Mucosa of stomach (tissue), 1 donor: ENCODE data around the gene FBXO38.

Experiments used
- H3K27me3 ChIP-seq: one replicate; pipeline ENCODE4 v1.7.0; 2013; ENCODE audit warnings: mild to moderate bottlenecking, low read length; ENCODE audit not compliant: control insufficient read depth, insufficient read depth
- H3K36me3 ChIP-seq: one replicate; pipeline ENCODE4 v1.7.0; 2013; ENCODE audit warnings: low read length; ENCODE audit not compliant: control insufficient read depth, insufficient read depth
- H3K4me1 ChIP-seq: one replicate; pipeline ENCODE4 v1.7.0; 2013; ENCODE audit warnings: mild to moderate bottlenecking, low read length; ENCODE audit not compliant: control insufficient read depth, insufficient read depth
- H3K4me3 ChIP-seq: one replicate; pipeline ENCODE4 v1.7.0; 2013; ENCODE audit warnings: low read length
- H3K9ac ChIP-seq: one replicate; pipeline ENCODE4 v1.7.0; 2013; ENCODE audit warnings: mild to moderate bottlenecking, low read length, moderate library complexity
- H3K9me3 ChIP-seq: one replicate; pipeline ENCODE4 v1.7.0; 2013; ENCODE audit warnings: mild to moderate bottlenecking, low read length, moderate library complexity; ENCODE audit not compliant: control insufficient read depth
- donor health status: Pancreatic carcinoma.

FBXO38 gene

GRCh38 chr5:148412124-148412523 is 28.4 kb downstream of the FBXO38 start:
- no peak overlapping the region for H3K9ac ChIP-seq
- no peak overlapping the region for H3K4me3 ChIP-seq
- H3K27me3 ChIP-seq: no peaks in the 10 kb centered on the region
- H3K4me1 ChIP-seq: no peaks in the 10 kb centered on the region
- no peaks in the 10 kb centered on the region for H3K9me3 ChIP-seq
- peaks cover 2% of the 10 kb centered on the region for H3K36me3 ChIP-seq

DNA sequence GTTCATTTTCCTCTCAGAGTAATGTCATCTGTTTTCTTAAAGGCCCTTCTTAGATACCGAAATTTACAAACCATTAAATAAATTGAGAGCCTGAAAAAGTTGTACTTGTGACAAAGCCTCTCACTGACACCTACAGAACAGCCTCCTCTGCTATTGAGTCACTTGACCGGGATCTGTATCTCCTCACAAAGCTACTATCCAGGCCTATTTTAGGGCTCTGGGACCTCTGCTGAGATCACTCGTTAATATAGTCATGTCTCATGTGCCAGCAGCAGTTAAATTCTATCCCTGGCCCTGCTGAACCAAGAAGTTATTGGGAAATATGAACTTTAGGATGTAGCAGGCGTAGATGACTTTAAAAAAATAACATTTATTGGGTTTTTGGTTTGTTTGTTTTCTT is 31.1 kb downstream of the FBXO38 start:
- H3K4me1 ChIP-seq: no peaks in the 10 kb centered on the region
- no peaks in the 10 kb centered on the region for H3K27me3 ChIP-seq
- no peak overlapping the region for H3K4me3 ChIP-seq
- H3K36me3 ChIP-seq: peaks cover 4% of the 10 kb centered on the region
- H3K9me3 ChIP-seq: no peaks in the 10 kb centered on the region
- H3K9ac ChIP-seq: no peak overlapping the region

DNA sequence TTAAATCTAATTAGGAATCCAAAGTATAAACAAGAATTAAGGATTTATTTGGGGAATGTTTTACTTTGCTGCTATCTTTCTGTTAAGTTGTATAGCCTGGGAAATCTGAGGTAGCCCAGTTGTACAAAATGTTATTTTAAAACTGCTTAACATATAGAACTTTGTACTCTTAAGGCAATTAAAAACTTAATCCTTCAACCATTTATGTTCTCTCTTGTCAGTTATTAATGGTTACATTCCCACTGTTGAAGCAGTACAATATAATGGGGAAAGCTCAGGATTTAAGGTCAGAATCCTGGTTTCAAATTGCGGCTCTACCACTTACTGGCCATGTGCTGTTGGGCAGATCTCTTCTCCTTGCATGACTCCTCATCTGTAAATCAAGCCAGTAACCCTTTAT is 32.7 kb downstream of the FBXO38 start:
- Histone ChIP-seq H3K27me3 (no peaks in the 10 kb centered on the region), H3K4me1 (no peaks in the 10 kb centered on the region), H3K4me3 (no peak overlapping the region), H3K36me3 (peaks cover 4% of the 10 kb centered on the region), H3K9me3 (no peaks in the 10 kb centered on the region), H3K9ac (no peak overlapping the region)

GRCh38 chr5:148416921-148417320 is 33.2 kb downstream of the FBXO38 start:
- H3K9ac ChIP-seq: no peak overlapping the region
- no peaks in the 10 kb centered on the region for H3K4me1 ChIP-seq
- H3K4me3 ChIP-seq: no peak overlapping the region
- H3K36me3 ChIP-seq: peaks cover 4% of the 10 kb centered on the region
- H3K9me3 ChIP-seq: no peaks in the 10 kb centered on the region
- no peaks in the 10 kb centered on the region for H3K27me3 ChIP-seq

- H3K27me3 ChIP-seq: no peaks in the 10 kb centered on the region
- H3K36me3 ChIP-seq: peaks cover 4% of the 10 kb centered on the region
- H3K9ac ChIP-seq: no peak overlapping the region
- H3K9me3 ChIP-seq: no peaks in the 10 kb centered on the region
- H3K4me3 ChIP-seq: no peak overlapping the region
- no peaks in the 10 kb centered on the region for H3K4me1 ChIP-seq
These were observed 34.8 kb downstream of the FBXO38 start for GRCh38 chr5:148418511-148418910.

DNA sequence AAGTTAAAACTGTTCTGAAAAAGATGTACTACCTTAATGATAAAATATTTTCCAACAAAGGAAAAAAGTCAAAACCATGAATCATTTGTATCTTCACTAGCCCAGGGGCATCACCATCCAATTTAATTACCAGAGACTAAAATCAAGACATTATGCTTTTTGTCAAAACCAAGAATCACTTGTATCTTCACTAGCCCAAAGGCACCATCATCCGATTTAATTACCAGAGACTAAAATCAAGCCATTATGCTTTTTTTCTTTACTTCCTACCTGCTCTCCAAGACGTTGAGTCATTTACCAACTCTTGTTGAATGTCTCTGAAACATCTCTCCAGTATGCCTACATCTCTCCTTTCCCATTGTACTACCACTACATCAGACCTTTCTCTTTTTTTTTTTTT is 37.9 kb downstream of the FBXO38 start:
- H3K4me1 ChIP-seq: no peaks in the 10 kb centered on the region
- H3K27me3 ChIP-seq: no peaks in the 10 kb centered on the region
- peaks cover 9% of the 10 kb centered on the region for H3K36me3 ChIP-seq
- no peak overlapping the region for H3K9ac ChIP-seq
- no peaks in the 10 kb centered on the region for H3K9me3 ChIP-seq
- no peak overlapping the region for H3K4me3 ChIP-seq

DNA sequence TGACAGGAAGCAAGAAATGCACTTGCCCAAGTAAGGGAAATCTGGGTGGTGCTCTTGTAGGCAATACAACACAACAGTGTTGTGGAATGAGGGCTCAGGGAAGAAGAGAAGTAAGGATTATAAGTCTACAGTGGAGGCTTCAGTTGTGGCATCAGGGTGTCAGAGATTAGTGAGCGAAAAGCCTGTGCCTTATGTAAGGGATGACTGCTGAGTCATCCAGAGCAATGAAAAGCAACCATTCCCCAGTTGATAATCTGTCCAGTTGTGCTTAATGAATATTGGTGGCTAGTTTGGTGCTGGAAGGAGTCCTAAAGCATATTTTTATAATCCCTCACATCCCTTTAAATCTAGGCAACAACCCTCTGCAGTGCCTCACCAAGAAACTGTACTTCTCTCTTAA is 42.0 kb downstream of the FBXO38 start:
- Histone ChIP-seq H3K4me1 (no peaks in the 10 kb centered on the region), H3K27me3 (no peaks in the 10 kb centered on the region), H3K4me3 (no peak overlapping the region), H3K36me3 (peaks cover 6% of the 10 kb centered on the region), H3K9ac (no peak overlapping the region), H3K9me3 (no peaks in the 10 kb centered on the region)

- Histone ChIP-seq H3K9ac (no peak overlapping the region), H3K4me3 (no peak overlapping the region), H3K27me3 (no peaks in the 10 kb centered on the region), H3K36me3 (peaks cover 6% of the 10 kb centered on the region), H3K9me3 (no peaks in the 10 kb centered on the region), H3K4me1 (no peaks in the 10 kb centered on the region)
These were observed 42.8 kb downstream of the FBXO38 start for GRCh38 chr5:148426514-148426913.

DNA sequence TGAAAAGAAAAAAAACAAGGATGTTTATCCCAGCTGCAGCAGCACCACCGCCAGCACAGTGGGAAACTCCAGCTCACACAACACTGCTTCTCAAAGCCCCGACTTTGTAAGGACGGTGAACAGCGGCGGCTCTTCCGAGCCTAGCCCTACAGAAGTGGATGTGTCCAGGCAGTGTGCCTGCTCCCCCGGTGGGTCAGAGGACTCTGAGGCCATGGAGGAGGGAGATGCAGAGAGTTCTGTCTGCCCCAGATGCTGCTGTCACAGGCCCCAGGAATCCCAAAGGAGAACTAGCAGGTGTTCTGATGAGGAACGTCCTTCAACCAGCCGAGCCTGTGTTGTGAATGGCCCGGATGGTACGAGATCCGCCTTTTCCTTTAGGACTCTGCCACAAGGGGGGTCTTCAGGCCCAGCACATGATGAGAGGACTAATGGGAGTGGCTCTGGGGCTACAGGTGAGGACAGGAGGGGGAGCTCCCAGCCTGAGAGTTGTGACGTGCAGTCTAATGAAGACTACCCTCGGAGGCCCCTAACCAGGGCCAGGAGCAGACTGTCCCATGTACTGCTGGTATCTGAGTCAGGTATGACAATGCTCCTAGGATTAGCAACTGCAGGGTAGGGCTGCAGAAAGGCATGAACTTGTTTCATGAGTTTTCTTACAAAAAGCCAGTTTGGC is 43.7 kb downstream of the FBXO38 start:
- Histone ChIP-seq H3K4me1 (no peaks in the 10 kb centered on the region), H3K36me3 (peaks cover 6% of the 10 kb centered on the region)

GRCh38 chr5:148428848-148429247 is 45.1 kb downstream of the FBXO38 start:
- H3K9me3 ChIP-seq: no peaks in the 10 kb centered on the region
- no peak overlapping the region for H3K9ac ChIP-seq
- peaks cover 6% of the 10 kb centered on the region for H3K36me3 ChIP-seq
- H3K4me1 ChIP-seq: no peaks in the 10 kb centered on the region
- no peaks in the 10 kb centered on the region for H3K27me3 ChIP-seq
- no peak overlapping the region for H3K4me3 ChIP-seq

More for the DNA sequence above, 43.7 kb downstream of the FBXO38 start:
- Histone ChIP-seq H3K4me3 (no peak overlapping the region), H3K9ac (no peak overlapping the region), H3K27me3 (no peaks in the 10 kb centered on the region), H3K9me3 (no peaks in the 10 kb centered on the region)

DNA sequence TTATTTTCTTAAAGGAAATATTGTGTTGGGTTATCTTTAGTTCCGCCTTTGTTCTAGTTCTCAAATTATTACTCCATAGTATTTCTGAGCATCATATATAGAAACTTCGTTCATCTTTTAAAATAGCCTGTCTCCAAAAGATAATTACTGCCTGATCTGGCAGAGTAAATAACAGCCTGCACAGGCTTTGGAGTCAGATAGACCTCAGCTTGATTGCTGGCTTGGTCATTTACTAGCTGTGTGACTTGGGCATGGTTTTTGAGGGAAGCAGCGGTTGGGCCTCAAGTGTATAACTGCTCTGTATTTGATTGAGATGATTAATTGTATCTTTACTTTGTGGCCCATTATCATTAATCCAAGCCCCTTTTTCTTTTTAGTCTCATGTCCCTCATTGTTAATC is 50.1 kb downstream of the FBXO38 start:
- Histone ChIP-seq H3K9me3 (no peaks in the 10 kb centered on the region), H3K9ac (no peak overlapping the region), H3K4me1 (no peaks in the 10 kb centered on the region), H3K36me3 (no peaks in the 10 kb centered on the region), H3K4me3 (no peak overlapping the region), H3K27me3 (no peaks in the 10 kb centered on the region)

DNA sequence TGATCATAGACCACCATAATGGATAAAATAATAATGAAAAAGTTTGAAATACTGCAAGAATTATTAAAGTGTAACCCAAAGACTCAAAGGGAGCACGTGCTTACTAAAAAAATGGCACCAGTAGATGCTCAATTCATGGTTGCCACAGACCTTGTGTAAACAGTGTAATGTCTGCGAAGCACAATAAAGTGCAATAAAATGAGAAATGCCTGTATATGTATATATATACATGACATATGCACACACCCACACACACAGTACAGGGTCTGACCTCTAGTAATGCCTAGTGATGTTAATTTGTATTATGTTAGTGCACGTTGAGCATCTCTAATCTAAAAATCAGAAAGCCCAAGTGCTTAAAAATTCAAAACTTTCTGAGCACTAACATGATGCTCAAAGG is 52.3 kb downstream of the FBXO38 start:
- no peak overlapping the region for H3K4me3 ChIP-seq
- no peaks in the 10 kb centered on the region for H3K36me3 ChIP-seq
- H3K4me1 ChIP-seq: no peaks in the 10 kb centered on the region
- no peaks in the 10 kb centered on the region for H3K27me3 ChIP-seq
- H3K9ac ChIP-seq: no peak overlapping the region
- H3K9me3 ChIP-seq: no peaks in the 10 kb centered on the region

- H3K27me3 ChIP-seq: no peaks in the 10 kb centered on the region
- no peaks in the 10 kb centered on the region for H3K4me1 ChIP-seq
- H3K4me3 ChIP-seq: no peak overlapping the region
- no peaks in the 10 kb centered on the region for H3K36me3 ChIP-seq
- no peaks in the 10 kb centered on the region for H3K9me3 ChIP-seq
- no peak overlapping the region for H3K9ac ChIP-seq
These were observed 53.5 kb downstream of the FBXO38 start for GRCh38 chr5:148437249-148437648.
